HPDE6-E6E7 (cell line): ENCODE data around the gene PINLYP.

Source experiments
- DNase-seq: peaks from one replicate; pipeline ENCODE4 v3.0.0; 2011; ENCODE audit warnings: missing footprints; ENCODE audit errors: extremely low spot score

The PINLYP gene

GRCh38 chr19:43605875-43606568 lies 30.4 kb downstream of the PINLYP start:
- no peak for DNase-seq

GRCh38 chr19:43606569-43607229 lies 31.1 kb downstream of the PINLYP start:
- DNase-seq: no peak

DNA sequence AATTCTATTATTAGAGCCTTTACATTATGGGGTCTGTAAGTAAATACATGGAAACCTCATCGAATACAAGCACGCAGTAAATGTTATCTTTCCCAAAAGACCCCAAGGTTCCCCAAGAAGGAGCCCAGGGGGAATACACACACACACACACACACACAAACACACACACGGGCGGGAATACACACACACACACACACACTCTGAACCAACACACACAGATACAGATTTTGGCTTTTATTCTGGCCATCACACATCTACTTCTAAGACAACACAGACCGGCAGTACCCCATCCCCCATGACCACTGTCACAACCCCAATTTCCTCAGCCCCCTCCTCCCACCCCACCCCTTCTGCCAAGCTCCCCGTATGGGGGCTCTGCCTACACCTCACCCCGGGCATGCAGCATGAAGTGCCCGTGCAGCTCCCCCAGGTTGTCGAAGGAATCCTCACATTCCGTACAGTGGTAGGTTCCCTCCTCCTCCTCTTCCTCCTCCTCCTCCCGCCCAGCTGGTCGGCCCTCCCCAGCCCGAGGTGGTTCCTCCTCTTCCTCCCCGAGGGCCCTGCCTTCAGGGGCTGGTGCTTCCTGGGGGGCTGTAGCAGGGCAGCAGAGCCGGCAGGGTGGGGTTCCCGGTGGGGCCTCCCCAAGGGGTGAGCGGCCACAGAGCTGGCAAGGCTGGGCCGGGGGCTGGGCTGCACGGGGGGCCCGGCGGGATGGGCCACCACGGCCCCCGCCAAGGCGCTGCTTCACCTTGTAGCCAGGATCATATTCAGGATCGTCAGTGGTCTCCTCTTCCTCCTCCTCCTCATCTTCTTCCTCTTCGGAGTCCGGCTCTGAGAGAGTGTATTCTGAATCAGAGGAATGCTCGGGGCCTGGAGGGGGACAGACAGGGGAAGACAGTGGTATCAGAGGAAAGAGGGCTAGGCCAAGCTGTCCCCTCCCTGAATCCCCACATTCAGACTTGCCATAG lies 31.9 kb downstream of the PINLYP start:
- DNase-seq: no peak

DNA sequence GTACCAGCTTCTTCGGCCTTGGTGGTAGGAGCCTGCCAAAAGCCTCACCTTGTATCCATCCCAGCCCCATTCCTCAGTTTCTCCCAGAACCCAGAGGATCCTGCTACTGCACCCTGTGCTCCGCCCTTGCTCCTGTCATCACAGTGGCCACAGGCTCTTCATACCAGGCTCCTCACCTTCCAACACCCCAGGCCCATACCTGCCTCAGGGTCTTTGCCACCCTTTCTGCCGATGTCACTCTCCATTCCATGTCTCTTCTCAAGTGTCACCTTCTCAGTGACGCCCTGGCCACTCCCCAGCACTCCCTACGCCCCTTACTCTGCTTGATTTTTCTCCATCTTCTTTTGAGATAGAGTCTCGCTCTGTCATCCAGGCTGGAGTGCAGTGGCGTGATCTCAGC lies 34.3 kb downstream of the PINLYP start:
- DNase-seq: no peak

- no peak for DNase-seq
Measured at GRCh38 chr19:43610493-43610892, 34.9 kb downstream of the PINLYP start.

- DNase-seq: no peak
Measured at GRCh38 chr19:43611788-43612187, 36.2 kb downstream of the PINLYP start, which contains the start of gene SRRM5. Gene SRRM5 (plus strand): TSS chr19:43612088. CDS start chr19:43612122, 34 bp downstream.

GRCh38 chr19:43612374-43612773 lies 36.8 kb downstream of the PINLYP start:
- DNase-seq: no peak

GRCh38 chr19:43616306-43616705 lies 40.7 kb downstream of the PINLYP start:
- no peak for DNase-seq

GRCh38 chr19:43616954-43617353 lies 41.4 kb downstream of the PINLYP start:
- DNase-seq: no peak

- no peak for DNase-seq
Measured at GRCh38 chr19:43618921-43619261, 43.3 kb downstream of the PINLYP start.

GRCh38 chr19:43619262-43620060 lies 43.9 kb downstream of the PINLYP start, which contains the start of gene ZNF428:
Gene ZNF428 (minus strand): TSS chr19:43619629. CDS start chr19:43614304, 5,325 bp downstream.
- DNase-seq: peak; percentile 84

DNA sequence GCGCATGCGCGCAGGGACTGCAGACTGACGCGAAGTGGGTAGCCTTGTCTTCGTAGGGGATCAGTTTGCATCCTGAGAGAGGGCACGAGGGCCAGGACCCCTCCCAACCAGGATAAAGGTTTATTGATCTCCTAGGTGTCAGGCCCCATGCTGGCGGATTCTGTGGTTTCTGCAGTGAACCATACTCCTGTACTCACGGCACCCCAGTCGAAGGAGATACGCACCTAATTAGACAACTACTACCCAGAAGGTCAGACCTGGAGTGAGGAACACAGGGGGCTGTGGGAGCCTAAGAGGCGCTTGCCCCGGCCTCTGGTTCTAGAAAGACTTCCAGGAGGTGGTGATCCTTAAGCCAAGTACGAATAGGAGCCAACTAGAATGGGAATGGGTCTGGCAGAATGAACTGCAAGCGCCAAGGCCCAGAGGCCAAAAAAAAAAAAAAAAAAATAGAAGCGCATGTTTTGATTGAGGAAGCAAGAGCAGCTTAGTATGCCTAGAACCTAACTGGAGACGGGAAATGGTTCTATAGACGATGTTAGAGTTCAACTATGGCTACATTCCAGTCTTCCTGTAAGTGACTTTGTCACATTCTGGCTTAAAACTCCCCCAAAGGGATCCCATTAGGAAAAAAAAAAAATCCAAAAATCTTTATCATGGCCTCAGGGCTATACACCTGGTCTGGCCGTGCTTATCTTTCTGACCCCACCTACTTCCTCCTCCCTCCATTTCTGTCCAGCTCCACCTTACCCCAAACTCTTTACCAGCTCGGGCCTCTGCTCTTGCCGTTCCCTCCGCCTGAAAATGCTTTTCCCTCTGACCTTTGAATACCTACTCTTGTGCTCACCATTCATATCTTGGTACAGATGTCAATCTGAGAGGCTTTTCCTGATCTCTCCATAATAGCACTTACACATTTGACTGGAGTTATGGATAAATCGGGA lies 44.7 kb downstream of the PINLYP start:
- no peak for DNase-seq

GRCh38 chr19:43622070-43622469 lies 46.5 kb downstream of the PINLYP start:
- DNase-seq: no peak

GRCh38 chr19:43622956-43623355 lies 47.4 kb downstream of the PINLYP start:
- DNase-seq: no peak

DNA sequence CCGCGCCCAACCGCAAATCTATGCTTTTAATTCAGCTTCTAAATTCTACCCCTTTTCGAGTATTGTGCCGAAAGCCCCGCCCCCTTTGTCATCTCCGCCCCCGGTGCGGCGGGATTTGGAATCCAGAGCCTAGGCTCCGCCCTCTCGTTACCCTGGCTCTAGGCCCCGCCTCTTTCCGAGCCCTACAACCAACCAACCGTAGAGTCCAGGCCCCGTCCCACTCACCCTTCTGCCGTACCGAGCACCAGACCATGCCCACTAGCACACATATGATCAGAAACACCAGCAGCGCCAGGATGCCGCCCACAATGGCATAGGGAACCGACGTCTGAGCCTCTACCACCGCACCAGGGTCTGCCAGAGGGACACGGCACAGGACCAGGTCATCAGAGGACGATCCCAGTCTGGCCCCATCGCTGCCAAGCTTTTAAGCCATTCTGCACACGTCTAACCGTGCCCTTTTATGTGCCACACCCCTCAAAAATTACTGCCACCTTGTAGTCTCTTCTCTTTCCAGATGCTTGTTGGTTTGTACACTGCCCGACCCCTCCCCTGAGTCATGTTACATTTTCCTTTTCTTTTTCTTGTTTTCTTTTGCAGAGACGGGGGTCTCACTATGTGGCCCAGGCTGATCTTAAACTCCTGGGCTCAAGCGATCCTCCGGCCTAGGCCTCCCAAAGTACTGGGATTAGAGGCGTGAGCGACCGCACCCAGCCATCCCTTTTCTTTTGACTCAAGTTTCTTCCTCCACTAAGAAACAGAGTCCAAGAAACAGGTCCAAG lies 48.5 kb downstream of the PINLYP start:
- no peak for DNase-seq

DNA sequence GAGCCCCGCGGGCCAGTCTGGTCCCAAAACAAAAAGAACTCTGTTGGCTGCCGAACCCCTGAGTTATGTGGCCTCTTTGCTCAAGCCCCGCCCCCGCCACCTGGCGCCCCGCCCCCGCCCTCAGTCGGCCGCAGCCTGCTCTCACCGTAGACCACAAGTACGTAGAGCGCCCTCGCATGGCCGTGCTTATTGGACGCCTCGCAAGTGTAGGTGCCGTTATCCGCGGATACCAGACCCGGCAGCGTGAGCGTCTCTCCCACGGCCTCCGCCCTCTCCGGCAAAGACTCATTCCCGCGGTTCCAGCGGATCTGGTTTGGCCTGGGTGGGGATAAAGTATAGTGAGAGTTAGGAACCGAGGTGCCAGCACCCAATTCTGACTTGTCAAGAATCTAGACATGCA lies 49.3 kb downstream of the PINLYP start:
- no peak for DNase-seq

DNA sequence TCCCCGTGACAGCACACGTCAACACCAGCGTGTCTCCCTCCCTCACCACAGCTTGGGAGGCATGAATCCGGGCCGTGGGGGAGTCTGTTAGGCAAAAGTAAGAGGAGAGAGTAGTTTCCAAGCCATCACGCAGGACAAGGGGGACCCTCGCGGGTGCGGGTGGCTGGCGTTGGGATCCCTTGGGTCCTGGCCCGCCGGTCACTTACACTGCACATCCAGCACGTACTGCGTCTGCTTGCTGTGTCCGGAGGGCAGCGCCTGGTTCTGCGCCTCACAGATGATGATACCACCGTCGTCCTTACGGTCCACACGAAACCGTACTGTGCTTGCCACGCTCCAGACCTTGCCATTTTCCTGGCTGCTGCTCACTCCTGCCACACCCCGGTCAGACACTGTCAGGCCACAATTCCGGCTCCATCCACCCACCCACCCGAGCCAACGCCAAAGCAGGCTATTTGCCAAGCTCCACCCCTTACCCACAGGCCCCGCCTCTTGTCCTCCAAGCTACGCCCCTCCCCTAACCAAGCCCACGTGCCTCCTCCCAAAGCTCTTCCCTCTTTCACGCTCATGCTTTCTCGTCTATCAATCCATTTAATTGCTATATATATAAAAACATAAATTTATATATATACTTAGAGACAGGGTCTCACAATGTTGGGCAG lies 50.4 kb downstream of the PINLYP start:
- DNase-seq: no peak

DNA sequence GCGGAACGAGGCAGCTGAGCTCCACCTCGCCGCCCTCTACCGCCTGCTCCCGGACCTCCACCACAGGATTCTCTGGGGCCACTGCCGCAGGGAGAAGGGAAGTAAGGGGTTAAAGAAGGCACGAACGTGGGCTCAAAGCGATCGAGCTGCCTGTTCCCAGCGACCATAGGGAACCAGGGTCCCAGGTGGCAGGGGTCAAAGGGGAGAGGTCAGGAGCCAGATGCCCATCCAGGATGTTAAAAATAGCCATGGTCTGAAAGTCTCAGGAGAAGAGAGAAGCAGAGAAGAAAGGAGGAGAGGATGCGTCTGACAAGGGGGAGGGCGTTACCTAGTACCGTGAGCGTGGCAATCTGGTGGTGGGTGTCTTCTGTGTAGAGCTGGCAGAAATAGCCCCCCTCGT lies 51.2 kb downstream of the PINLYP start:
- DNase-seq: no peak
